OCI-LY7 (cell line): Measurements from ENCODE around the gene NUP62. TPM values are rescaled to one million over a fixed set of nuclear protein-coding genes. Genes with fewer than 3 reads are reported as not detected.
A peak's percentile ranks its signal among the peaks of the same experiment; 100 is the strongest.

Experiments
- BruUV-seq: library from RNA; stranded (reverse); fragments of 400-500 nt; replicated peaks from 2 replicates; lab custom pipeline; 2021; lab: Mats Ljungman, UMichigan
- CTCF ChIA-PET: fragments of 300-600 bp; sonication (Branson Sonifier 250); formaldehyde crosslinking; loops from one replicate; lab custom pipeline; 2022; ENCODE audit warnings: antibody characterized with exemption; ENCODE audit not compliant: unreplicated experiment; lab: Charles Lee
- POLR2A ChIA-PET: fragments of 300-600 bp; sonication (Branson Sonifier 250); formaldehyde crosslinking; loops from one replicate; lab custom pipeline; 2022; ENCODE audit warnings: antibody characterized with exemption; lab: Charles Lee
- DNase-seq: peaks from one replicate; pipeline ENCODE4 v3.0.0-alpha.2; 2015; ENCODE audit warnings: low spot score
- H2AFZ ChIP-seq: fragments of 200-600 bp; sonication (generic), shearing (Covaris generic); 2 replicates; pipeline ENCODE4 v1.6.1; 2014; ENCODE audit warnings: mild to moderate bottlenecking, antibody characterized with exemption, low read length, moderate library complexity
- H3K27ac ChIP-seq: fragments of 200-600 bp; sonication (generic); 2 replicates; pipeline ENCODE4 v1.5.1; 2014; ENCODE audit warnings: mixed run types, low read depth, mild to moderate bottlenecking, moderate library complexity, low read length, inconsistent platforms; ENCODE audit not compliant: poor library complexity, severe bottlenecking
- H3K36me3 ChIP-seq: fragments of 200-600 bp; sonication (generic); 2 replicates; pipeline ENCODE4 v1.6.1; 2014; ENCODE audit warnings: mild to moderate bottlenecking, antibody characterized with exemption, low read length, moderate library complexity, mixed read lengths; ENCODE audit not compliant: insufficient read depth
- H3K4me1 ChIP-seq: fragments of 200-600 bp; sonication (generic); 2 replicates; pipeline ENCODE4 v1.5.1; 2014; ENCODE audit warnings: mild to moderate bottlenecking, low read length; ENCODE audit not compliant: insufficient read depth, poor library complexity, severe bottlenecking
- H3K4me2 ChIP-seq: fragments of 200-600 bp; sonication (generic); 2 replicates; pipeline ENCODE4 v1.6.1; 2014; ENCODE audit warnings: mild to moderate bottlenecking, low read length
- H3K4me3 ChIP-seq: fragments of 200-600 bp; sonication (generic); 2 replicates; pipeline ENCODE4 v1.5.1; 2014; ENCODE audit warnings: mild to moderate bottlenecking, low read depth, low read length; ENCODE audit not compliant: poor library complexity, severe bottlenecking
- H3K79me2 ChIP-seq: fragments of 200-600 bp; sonication (generic); 2 replicates; pipeline ENCODE4 v1.6.1; 2016; ENCODE audit warnings: low read depth, mild to moderate bottlenecking, low read length, moderate library complexity, mixed read lengths; ENCODE audit not compliant: insufficient read depth
- H3K9me2 ChIP-seq: fragments of 200-600 bp; sonication (generic); 2 replicates; pipeline ENCODE4 v1.6.1; 2016; ENCODE audit warnings: mild to moderate bottlenecking, low read length, mixed read lengths; ENCODE audit not compliant: insufficient read depth
- H3K9me3 ChIP-seq: fragments of 200-600 bp; sonication (generic); 2 replicates; pipeline ENCODE4 v1.6.1; 2014; ENCODE audit warnings: mild to moderate bottlenecking, mixed run types, low read length, mixed read lengths
- H4K20me1 ChIP-seq: fragments of 200-600 bp; sonication (generic); 2 replicates; pipeline ENCODE4 v1.6.1; 2014; ENCODE audit warnings: mild to moderate bottlenecking, antibody characterized with exemption, low read length, moderate library complexity, mixed read lengths; ENCODE audit not compliant: insufficient read depth
- CTCF ChIP-seq: fragments of 200-600 bp; sonication (generic); conservative IDR thresholded peaks from 2 replicates; pipeline ENCODE4 v1.5.1; 2014; ENCODE audit warnings: mild to moderate bottlenecking, antibody characterized with exemption, low read length, moderate library complexity, mixed read lengths
- EZH2phosphoT487 ChIP-seq: fragments of 200-600 bp; sonication (generic); IDR thresholded peaks from 2 replicates; pipeline ENCODE4 v1.6.1; 2018; ENCODE audit warnings: low read depth, borderline replicate concordance, mild to moderate bottlenecking, mixed run types, antibody characterized with exemption, low read length, moderate library complexity, mixed read lengths
- intact Hi-C: fragments of 100-400 bp; cut with micrococcal nuclease; formaldehyde crosslinking; loops from one replicate; pipeline ENCODE4 v1.10.0; 2022; ENCODE audit not compliant: unreplicated experiment
- total RNA-seq, 2 experiments: library from RNA; depleted of rRNA in 1 of 2; stranded (reverse); fragments of >200 nt in 1 of 2; shearing (Covaris generic) in 1 of 2; gene quantifications; 2 replicates each; pipeline ENCODE4 v1.2.3, GENCODE V29; 2014 to 2022

The NUP62 gene
- total RNA-seq, 2 experiments from 2014 or later, result 75.6 to 76.3 TPM

GRCh38 chr19:49870309-49870901 is 58.9 kb downstream of the NUP62 start:
- Histone ChIP-seq H3K27ac (peak overlapping the region; percentile 42), H2AFZ (no peak overlapping the region), H3K36me3 (peaks cover 11% of the 10 kb centered on the region; the same call in 1 of the 2 replicates), H3K4me2 (peak overlapping the region; percentile 66), H4K20me1 (no peaks in the 10 kb centered on the region), H3K79me2 (peaks cover 22% of the 10 kb centered on the region; the same call in 1 of the 2 replicates), H3K4me3 (peak overlapping the region; percentile 69), H3K9me3 (no peaks in the 10 kb centered on the region), H3K9me2 (no peaks in the 10 kb centered on the region), H3K4me1 (peaks cover 51% of the 10 kb centered on the region)
- CTCF ChIA-PET, result no interaction called here
- intact Hi-C loops, result no loop called here
- DNase-seq, result no peak
- TF ChIP-seq CTCF (no peak), EZH2phosphoT487 (no peak)
- POLR2A ChIA-PET, result no interaction called here
- no TSS peak for BruUV-seq

- BruUV-seq, result no TSS peak
- no peak for TF ChIP-seq CTCF
- no peak for TF ChIP-seq EZH2phosphoT487
- Histone ChIP-seq H2AFZ (peak overlapping the region; percentile 51; the same call in 1 of the 2 replicates), H3K79me2 (peaks cover 23% of the 10 kb centered on the region; the same call in 1 of the 2 replicates), H3K4me3 (peak overlapping the region; percentile 69), H3K36me3 (peaks cover 16% of the 10 kb centered on the region; the same call in 1 of the 2 replicates), H3K4me1 (peaks cover 49% of the 10 kb centered on the region), H3K9me3 (no peaks in the 10 kb centered on the region), H3K27ac (peak overlapping the region; percentile 49), H3K9me2 (no peaks in the 10 kb centered on the region), H3K4me2 (peak overlapping the region; percentile 66), H4K20me1 (peaks cover 5% of the 10 kb centered on the region; the same call in 1 of the 2 replicates)
- ChIA-PET CTCF (interaction anchor here (0.6 kb wide), 1 partner anchor 659 kb away, joined by 3 read pairs; no protein-coding TSS in a partner anchor), POLR2A (interaction anchor here (0.7 to 1.1 kb wide), 4 partner anchors 10 to 50 kb away, joined by 3 to 7 read pairs (median 4); no protein-coding TSS in a partner anchor)
- intact Hi-C loops, result no loop called here
- peak; percentile 100 for DNase-seq
Observed at GRCh38 chr19:49869484-49870308, 59.6 kb downstream of the NUP62 start.
